ENCODE results near the gene FUT3. TPM values are rescaled to one million over a fixed set of nuclear protein-coding genes. Genes with fewer than 3 reads are reported as not detected.

The FUT3 gene
- total and polyA plus RNA-seq, 12 donors, result 0.14 to 0.20 (median 0.16) TPM; not detected in 8

DNA sequence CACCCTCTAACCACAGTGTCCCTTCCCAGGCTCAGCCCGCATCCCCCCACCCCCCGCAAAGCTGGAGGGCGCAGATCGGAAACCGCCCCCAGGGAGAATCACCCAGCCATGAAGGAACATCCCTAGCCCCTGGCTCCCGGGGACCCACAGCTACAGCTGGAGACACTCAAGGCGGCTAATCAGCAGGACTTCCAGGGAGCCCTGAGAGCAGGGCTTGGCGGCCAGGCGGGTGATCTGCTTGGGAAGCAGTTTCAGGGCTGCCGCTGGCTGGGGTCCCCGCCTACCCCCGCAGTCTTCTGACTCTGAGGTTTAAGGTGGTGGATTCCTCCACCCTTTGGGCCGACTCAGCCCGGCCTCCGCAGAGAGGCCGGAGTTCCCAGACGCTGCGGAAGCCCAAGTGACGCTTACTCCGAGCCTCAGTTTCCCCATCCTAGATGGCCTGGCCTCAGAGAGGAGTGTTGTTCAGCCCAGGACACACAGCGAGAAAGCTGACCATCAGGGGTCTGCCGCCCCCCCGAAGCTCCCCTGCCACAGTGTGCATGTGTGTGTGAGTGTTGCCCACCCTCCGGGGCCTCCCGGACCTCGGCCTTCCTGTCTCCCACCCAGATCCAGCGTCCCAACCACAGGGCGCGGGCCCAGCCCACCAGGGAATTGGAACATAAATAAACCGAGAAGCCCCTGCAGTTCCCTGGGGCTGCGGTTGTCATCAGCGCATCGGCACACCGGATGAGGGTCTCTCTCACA, 21.5 kb downstream of the FUT3 start:
- Histone ChIP-seq H3K4me1 (replicated peaks in 1 of 2) (peaks cover 14 to 18% of the 10 kb centered on the region in 2 donors), H3K36me3 (replicated peaks in 1 of 2) (no peaks in the 10 kb centered on the region), H3K27me3 (no peaks in the 10 kb centered on the region), H3K27ac (no peak overlapping the region), H3K9me3 (replicated peaks in 1 of 3) (no peaks in the 10 kb centered on the region), H3K4me3 (no peak overlapping the region)
- intact Hi-C loops (cut with DNase I), result no loop called here
- TF ChIP-seq CTCF (IDR thresholded peaks at IDR 0.05) (no peak), POLR2A (IDR thresholded peaks at IDR 0.05) (no peak)
- WGBS, 4 donors, result 57 to 82% (median 64%) methylated on average over 14 to 34 of the region's 34 CpGs
- no peak for DNase-seq

DNA sequence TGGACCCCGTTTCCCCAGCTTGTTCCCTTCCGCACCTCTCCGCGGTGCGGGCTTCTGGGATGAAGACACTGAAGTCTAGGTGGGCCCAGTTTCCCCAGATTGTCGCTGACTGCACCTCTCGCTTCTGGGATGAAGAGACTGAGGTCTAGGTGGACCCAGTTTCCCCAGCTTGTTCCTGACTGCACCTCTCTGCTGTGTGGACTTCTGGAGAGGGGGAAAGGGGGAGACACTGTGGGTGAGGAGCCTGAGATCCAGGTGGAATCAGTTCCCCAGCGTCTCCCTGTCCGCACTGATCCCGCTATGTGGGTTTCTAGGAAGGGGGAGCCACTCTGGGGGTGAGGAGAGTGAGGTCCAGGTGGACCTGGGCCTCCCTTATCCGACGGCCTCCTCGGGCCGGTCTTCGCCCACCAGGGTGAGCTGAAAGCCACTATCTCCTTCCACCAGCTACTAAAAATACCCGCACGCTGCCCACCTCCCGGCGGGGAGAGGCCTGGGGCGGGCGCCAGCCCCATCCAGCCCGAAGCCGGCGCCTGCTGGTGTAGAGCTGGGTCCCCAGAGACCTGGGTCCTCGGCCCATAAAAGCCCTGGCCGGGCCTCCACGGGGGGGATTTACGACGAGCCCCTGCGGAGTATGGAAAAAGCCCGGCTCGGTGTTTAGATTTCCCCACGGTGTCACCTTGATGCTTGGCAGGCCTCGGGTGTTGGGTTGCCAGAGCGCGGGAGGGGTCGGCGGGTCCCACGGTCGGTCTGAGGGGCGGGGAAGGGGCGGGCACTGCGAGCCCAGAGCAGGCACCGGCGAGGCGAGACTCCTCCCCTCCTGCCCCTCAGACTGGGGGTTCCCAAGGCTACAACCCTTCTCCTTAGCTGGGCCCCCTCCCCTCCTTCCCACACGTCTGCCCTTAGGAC, 22.3 kb downstream of the FUT3 start:
- no peak for TF ChIP-seq POLR2A (IDR thresholded peaks at IDR 0.05)
- no peak for TF ChIP-seq CTCF (IDR thresholded peaks at IDR 0.05)
- WGBS, 4 donors, result 1 to 4% (median 4%) methylated on average over 17 to 47 of the region's 47 CpGs
- intact Hi-C loops (cut with DNase I), result no loop called here
- peak in 5 of 7 donors; percentile 42 to 54 (median 45) for DNase-seq
- H3K36me3 ChIP-seq (replicated peaks in 1 of 2), result no peaks in the 10 kb centered on the region
- H3K27ac ChIP-seq, result peak overlapping the region; percentile 35 to 90 (median 56)
- no peaks in the 10 kb centered on the region for H3K27me3 ChIP-seq
- no peaks in the 10 kb centered on the region for H3K9me3 ChIP-seq (replicated peaks in 1 of 3)
- peak overlapping the region in 3 of 4 donors; percentile 5 to 56 (median 18) for H3K4me3 ChIP-seq
- H3K4me1 ChIP-seq (replicated peaks in 1 of 2), result peaks cover 14 to 18% of the 10 kb centered on the region in 2 donors

- intact Hi-C loops (cut with DNase I), result no loop called here
- WGBS, 4 donors, result 0 to 1% (median 1%) methylated on average over 14 to 91 of the region's 91 CpGs
Observed at GRCh38 chr19:5827891-5828660, 23.2 kb downstream of the FUT3 start.

More at GRCh38 chr19:5827891-5828660, 23.2 kb downstream of the FUT3 start:
- H3K27me3 ChIP-seq, result no peaks in the 10 kb centered on the region
- TF ChIP-seq CTCF (IDR thresholded peaks at IDR 0.05), result peak in 1 of 6 experiments; percentile 8
- TF ChIP-seq POLR2A (IDR thresholded peaks at IDR 0.05), result peak; percentile 90 to 94
- DNase-seq, result peak; percentile 93 to 96 (median 96)
- H3K4me3 ChIP-seq, result peak overlapping the region in 3 of 4 donors; percentile 5 to 56 (median 18)
- peaks cover 14 to 18% of the 10 kb centered on the region in 2 donors for H3K4me1 ChIP-seq (replicated peaks in 1 of 2)
- H3K36me3 ChIP-seq (replicated peaks in 1 of 2), result no peaks in the 10 kb centered on the region
- peak overlapping the region; percentile 35 to 90 (median 56) for H3K27ac ChIP-seq
- no peaks in the 10 kb centered on the region for H3K9me3 ChIP-seq (replicated peaks in 1 of 3)

Measured in adrenal gland (tissue), 12 donors.